Ishikawa (cell line): ENCODE measurements around the gene HOXA13.

Experiments
- NFIC ChIP-seq: IDR thresholded peaks from 2 replicates; pipeline ENCODE4 v1.6.1; 2012
- TEAD4 ChIP-seq: IDR thresholded peaks from 2 replicates; pipeline ENCODE4 v1.6.1; 2012
- ZBTB7A ChIP-seq: IDR thresholded peaks from 2 replicates; pipeline ENCODE4 v1.6.1; 2012; ENCODE audit warnings: low read depth
- TF ChIP-seq, protein P1 (sequence below): IDR thresholded peaks from 2 replicates; pipeline ENCODE4 v1.6.1; 2012

DNA sequence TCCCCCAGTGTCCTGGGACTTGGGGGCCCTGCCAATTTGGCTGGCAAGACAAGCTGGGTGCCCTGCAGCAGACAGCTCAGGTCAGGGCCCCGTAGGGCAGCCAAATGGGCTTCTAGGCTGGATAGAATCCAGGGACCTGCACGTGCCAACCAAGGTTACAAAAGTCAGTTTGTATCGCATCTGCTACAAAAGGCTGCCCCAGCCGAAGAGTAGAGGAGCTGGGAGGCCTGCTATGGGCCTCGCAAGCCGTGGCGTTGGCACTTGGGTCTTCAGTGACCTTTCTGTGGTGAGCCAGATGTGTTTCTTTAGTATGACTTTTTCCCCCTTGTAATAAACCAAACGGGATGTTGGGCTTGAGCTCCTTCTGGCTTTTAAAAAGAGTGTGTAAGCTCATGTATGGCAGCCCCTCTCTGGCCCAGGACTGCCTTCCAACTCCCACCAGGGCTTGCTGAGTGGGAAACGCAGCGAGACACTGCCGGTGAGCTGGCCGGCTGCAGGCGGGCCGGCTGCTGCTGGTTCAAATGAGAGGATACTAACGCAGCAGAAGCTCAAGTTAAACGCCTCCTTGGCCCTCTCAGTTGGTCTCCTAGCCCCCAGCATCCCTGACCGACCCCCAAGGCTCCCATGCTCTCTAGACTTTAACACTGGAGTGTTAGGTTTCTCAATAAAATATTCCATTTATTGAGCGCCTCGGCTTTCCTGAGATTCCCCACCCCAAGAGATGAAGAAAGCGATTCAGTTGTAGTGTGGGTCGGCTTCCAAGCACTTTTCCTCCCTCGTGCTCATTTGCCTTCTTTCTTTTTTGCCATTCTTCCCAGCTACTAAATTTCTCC is 22.7 kb downstream of the HOXA13 start:
- TF ChIP-seq NFIC: no peak
- TF ChIP-seq, protein P1, sequence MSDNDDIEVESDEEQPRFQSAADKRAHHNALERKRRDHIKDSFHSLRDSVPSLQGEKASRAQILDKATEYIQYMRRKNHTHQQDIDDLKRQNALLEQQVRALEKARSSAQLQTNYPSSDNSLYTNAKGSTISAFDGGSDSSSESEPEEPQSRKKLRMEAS: no peak
- no peak for TF ChIP-seq ZBTB7A
- no peak for TF ChIP-seq TEAD4
